ENCODE results near the gene STYX.

STYX gene, protein sequence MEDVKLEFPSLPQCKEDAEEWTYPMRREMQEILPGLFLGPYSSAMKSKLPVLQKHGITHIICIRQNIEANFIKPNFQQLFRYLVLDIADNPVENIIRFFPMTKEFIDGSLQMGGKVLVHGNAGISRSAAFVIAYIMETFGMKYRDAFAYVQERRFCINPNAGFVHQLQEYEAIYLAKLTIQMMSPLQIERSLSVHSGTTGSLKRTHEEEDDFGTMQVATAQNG

GRCh38 chr14:52729925-52730708, at the start of gene STYX:
STYX (plus strand) TSS chr14:52730166; CDS start chr14:52730475, 309 bp downstream.
- TF ChIP-seq CTCF (IDR thresholded peaks at IDR 0.05): peak; percentile 30
- H3K4me1 ChIP-seq: no peaks in the 10 kb centered on the region
- peaks cover 7% of the 10 kb centered on the region for H3K79me2 ChIP-seq
- peak within 1 kb of the TSS; percentile 58 for H3K27ac ChIP-seq
- H2AFZ ChIP-seq: peak within 1 kb of the TSS; percentile 81
- no peaks in the 10 kb centered on the region for H3K36me3 ChIP-seq (ENCODE audit: control insufficient read depth, insufficient read depth, low read length)
- H3K4me3 ChIP-seq (ENCODE audit: low read depth, low read length): peak within 1 kb of the TSS; percentile 82
- no peaks in the 10 kb centered on the region for H3K9me3 ChIP-seq (ENCODE audit: control insufficient read depth, low read length)
- H3K4me2 ChIP-seq (ENCODE audit: low read length): peak within 1 kb of the TSS; percentile 84
- peak within 1 kb of the TSS; percentile 31 for H3K9ac ChIP-seq
- no peaks in the 10 kb centered on the region for H3K27me3 ChIP-seq (ENCODE audit: control insufficient read depth, insufficient read depth, low read length)

GRCh38 chr14:52683985-52684520, 45.9 kb upstream of the STYX start:
- Histone ChIP-seq H3K4me3 (ENCODE audit: low read depth, low read length) (no peak overlapping the region), H3K79me2 (peaks cover 13% of the 10 kb centered on the region), H3K36me3 (ENCODE audit: control insufficient read depth, insufficient read depth, low read length) (no peaks in the 10 kb centered on the region), H3K9me3 (ENCODE audit: control insufficient read depth, low read length) (no peaks in the 10 kb centered on the region), H3K9ac (no peak overlapping the region), H3K4me2 (ENCODE audit: low read length) (no peak overlapping the region), H3K27ac (no peak overlapping the region), H2AFZ (no peak overlapping the region), H3K27me3 (ENCODE audit: control insufficient read depth, insufficient read depth, low read length) (no peaks in the 10 kb centered on the region), H3K4me1 (no peaks in the 10 kb centered on the region)
- no peak for TF ChIP-seq CTCF (IDR thresholded peaks at IDR 0.05)

DNA sequence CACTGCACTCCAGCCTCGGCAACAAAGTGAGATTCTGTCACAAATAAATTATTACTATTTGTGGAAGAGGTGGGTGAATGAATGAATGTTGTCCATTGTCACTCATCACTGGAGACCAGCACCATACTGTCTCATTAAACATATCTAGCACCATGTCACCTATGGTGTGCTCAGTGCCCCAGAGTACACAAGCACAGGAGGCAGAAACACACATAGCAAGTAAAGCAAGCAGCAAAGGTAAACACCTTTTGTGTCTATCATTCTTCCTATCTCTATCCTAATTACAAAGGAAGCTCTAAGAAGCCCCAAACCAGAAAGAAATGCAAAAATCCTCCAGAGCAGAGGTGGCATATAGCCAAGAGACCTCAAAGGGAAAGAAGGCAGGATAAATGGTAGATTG, 43.8 kb upstream of the STYX start:
- no peaks in the 10 kb centered on the region for H3K4me1 ChIP-seq
- H3K27ac ChIP-seq: no peak overlapping the region
- no peaks in the 10 kb centered on the region for H3K36me3 ChIP-seq (ENCODE audit: control insufficient read depth, insufficient read depth, low read length)
- no peak for TF ChIP-seq CTCF (IDR thresholded peaks at IDR 0.05)
- H3K4me3 ChIP-seq (ENCODE audit: low read depth, low read length): no peak overlapping the region
- no peak overlapping the region for H3K9ac ChIP-seq
- H3K9me3 ChIP-seq (ENCODE audit: control insufficient read depth, low read length): no peaks in the 10 kb centered on the region
- no peak overlapping the region for H2AFZ ChIP-seq
- H3K79me2 ChIP-seq: peaks cover 19% of the 10 kb centered on the region
- no peaks in the 10 kb centered on the region for H3K27me3 ChIP-seq (ENCODE audit: control insufficient read depth, insufficient read depth, low read length)
- no peak overlapping the region for H3K4me2 ChIP-seq (ENCODE audit: low read length)

- Histone ChIP-seq H3K36me3 (ENCODE audit: control insufficient read depth, insufficient read depth, low read length) (no peaks in the 10 kb centered on the region), H3K4me2 (ENCODE audit: low read length) (no peak overlapping the region), H3K4me3 (ENCODE audit: low read depth, low read length) (no peak overlapping the region), H2AFZ (no peak overlapping the region), H3K27me3 (ENCODE audit: control insufficient read depth, insufficient read depth, low read length) (no peaks in the 10 kb centered on the region), H3K4me1 (no peaks in the 10 kb centered on the region), H3K79me2 (peaks cover 33% of the 10 kb centered on the region), H3K27ac (no peak overlapping the region), H3K9me3 (ENCODE audit: control insufficient read depth, low read length) (no peaks in the 10 kb centered on the region), H3K9ac (no peak overlapping the region)
- no peak for TF ChIP-seq CTCF (IDR thresholded peaks at IDR 0.05)
Measured at GRCh38 chr14:52690983-52691760, 38.8 kb upstream of the STYX start.

Data from parathyroid adenoma (tissue), 2 donors.